Breast epithelium (tissue), 3 donors: ENCODE measurements around the gene ZNF467.

Experiments
- POLR2A ChIP-seq: fragments of 450-650 bp; IDR thresholded peaks from one replicate; pipeline ENCODE4 v1.6.1; 2016; ENCODE audit warnings: antibody characterized with exemption, mild to moderate bottlenecking, moderate library complexity
- POLR2AphosphoS5 ChIP-seq, 3 donors: sonication (generic); formaldehyde crosslinking; IDR thresholded peaks; one replicate each; pipeline ENCODE4 v1.6.1; 2017; ENCODE audit warnings: antibody characterized with exemption in 3 of 3
- TF ChIP-seq, protein P1 (sequence below), 3 donors: fragments of 450-650 bp; IDR thresholded peaks; one replicate each; pipeline ENCODE4 v1.5.1; 2016 to 2017; ENCODE audit warnings: antibody characterized with exemption in 3 of 3, mild to moderate bottlenecking in 3 of 3, moderate library complexity in 3 of 3

DNA sequence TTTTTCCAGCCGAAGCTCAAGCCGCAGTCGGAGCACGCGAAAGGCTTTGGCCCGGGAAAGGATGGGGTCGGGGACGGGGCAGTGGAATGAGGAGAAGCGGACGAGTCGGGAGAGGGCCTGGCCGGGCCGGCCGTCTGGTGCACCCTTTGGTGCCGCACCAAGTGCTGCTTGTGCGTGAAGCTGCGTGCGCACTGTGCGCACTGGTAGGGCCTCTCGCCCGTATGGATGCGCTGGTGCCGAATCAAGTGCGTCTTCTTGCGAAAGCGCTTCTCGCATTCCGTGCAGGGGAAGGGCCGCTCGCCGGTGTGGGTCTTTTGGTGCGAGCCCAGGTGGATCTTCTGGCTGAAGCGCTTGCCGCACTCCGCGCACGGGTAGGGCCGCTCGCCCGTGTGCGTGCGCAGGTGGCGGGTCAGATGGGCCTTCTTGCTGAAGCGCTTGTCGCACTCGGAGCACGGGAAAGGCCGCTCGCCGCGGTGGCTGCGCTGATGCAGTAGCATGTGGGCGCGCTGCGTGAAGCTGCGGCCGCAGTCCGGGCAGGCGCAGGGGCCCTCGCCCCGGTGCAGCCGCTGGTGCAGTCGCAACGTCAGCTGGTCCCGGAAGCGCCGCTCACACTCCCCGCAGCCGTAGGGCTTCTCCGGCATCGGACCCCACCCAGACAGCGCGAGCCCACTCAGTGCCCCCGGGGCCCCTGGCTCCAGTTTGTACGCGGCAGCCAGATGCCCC is 7.8 kb downstream of the ZNF467 start:
- TF ChIP-seq POLR2A = no peak
- TF ChIP-seq, protein P1, sequence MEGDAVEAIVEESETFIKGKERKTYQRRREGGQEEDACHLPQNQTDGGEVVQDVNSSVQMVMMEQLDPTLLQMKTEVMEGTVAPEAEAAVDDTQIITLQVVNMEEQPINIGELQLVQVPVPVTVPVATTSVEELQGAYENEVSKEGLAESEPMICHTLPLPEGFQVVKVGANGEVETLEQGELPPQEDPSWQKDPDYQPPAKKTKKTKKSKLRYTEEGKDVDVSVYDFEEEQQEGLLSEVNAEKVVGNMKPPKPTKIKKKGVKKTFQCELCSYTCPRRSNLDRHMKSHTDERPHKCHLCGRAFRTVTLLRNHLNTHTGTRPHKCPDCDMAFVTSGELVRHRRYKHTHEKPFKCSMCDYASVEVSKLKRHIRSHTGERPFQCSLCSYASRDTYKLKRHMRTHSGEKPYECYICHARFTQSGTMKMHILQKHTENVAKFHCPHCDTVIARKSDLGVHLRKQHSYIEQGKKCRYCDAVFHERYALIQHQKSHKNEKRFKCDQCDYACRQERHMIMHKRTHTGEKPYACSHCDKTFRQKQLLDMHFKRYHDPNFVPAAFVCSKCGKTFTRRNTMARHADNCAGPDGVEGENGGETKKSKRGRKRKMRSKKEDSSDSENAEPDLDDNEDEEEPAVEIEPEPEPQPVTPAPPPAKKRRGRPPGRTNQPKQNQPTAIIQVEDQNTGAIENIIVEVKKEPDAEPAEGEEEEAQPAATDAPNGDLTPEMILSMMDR (IDR thresholded peaks at IDR 0.05) = no peak
- no peak for TF ChIP-seq POLR2AphosphoS5 (IDR thresholded peaks at IDR 0.05)
